ENCODE data around the gene TAP1. TPM values are rescaled to one million over a fixed set of nuclear protein-coding genes. Genes with fewer than 3 reads are reported as not detected.

The TAP1 gene
- total and polyA plus RNA-seq, 9 of the 15 experiments (the other 6 are each of a cell fraction or from before 2014, with no cell fraction given) = 1.3 to 6.0 (median 4.2) TPM

DNA sequence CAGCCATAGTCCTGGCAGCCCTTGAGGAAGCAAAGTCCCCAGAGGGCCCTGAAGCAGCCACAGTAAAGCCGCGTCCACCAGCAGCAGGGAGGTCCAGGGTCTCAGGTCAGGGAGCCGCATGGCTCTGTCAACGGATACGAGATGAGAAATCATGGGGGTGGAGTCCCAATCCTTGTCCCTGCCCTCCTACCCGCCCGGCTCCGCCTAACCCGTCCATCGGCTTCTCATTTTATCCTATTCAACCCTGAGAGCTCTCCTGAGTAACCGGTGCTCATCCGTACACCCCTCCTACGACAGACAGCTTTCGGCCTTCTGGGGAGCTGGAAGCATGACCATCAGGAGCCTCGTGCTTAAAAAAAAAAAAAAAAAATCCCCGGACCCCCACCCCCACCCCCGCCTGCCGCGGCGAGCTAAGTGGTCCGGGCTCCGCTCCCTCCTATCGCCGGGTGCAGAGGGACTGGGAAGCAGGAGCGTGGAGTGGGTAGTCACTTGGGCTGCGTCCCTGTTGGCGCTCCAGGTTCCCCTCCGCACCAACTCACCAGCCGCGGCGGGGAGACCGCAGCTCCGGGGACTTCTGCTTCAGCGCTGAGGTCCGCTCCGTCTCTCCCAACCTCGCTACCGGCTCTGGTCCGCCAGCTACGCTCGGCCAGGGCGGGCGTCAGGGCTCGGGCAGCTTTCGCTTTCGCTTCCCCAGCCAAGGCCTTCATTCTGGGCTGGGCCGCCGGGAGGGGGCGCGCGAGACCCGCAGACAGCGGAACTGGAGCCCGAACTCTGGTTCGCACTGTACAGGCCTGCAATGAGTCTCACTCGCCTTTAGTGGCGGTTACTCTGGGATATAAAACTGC is 15.2 kb downstream of the TAP1 start, which contains the start of gene TAP2 (continued):
- TF ChIP-seq, protein P1, sequence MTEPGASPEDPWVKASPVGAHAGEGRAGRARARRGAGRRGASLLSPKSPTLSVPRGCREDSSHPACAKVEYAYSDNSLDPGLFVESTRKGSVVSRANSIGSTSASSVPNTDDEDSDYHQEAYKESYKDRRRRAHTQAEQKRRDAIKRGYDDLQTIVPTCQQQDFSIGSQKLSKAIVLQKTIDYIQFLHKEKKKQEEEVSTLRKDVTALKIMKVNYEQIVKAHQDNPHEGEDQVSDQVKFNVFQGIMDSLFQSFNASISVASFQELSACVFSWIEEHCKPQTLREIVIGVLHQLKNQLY (CRISPR knock-in tag; conservative IDR thresholded peaks at IDR 0.05) = no peak
- no peak for TF ChIP-seq ZBED1 (IDR thresholded peaks at IDR 0.05)
- TF ChIP-seq RBM22 (IDR thresholded peaks at IDR 0.05; ENCODE audit: low read depth, low read length, poor library complexity, severe bottlenecking) = no peak
- TF ChIP-seq RBM39 (optimal IDR thresholded peaks at IDR 0.05; ENCODE audit: low read depth, low read length) = no peak
- TF ChIP-seq KLF16 (IDR thresholded peaks at IDR 0.05) = peak; percentile 64; the same call in 1 of the 2 replicates
- peak; percentile 30 for TF ChIP-seq ZFP36 (IDR thresholded peaks at IDR 0.05; ENCODE audit: low read depth, low read length, partially characterized antibody)
- peak; percentile 69 for TF ChIP-seq ZNF24 (IDR thresholded peaks at IDR 0.05)
- TF ChIP-seq, protein P2, sequence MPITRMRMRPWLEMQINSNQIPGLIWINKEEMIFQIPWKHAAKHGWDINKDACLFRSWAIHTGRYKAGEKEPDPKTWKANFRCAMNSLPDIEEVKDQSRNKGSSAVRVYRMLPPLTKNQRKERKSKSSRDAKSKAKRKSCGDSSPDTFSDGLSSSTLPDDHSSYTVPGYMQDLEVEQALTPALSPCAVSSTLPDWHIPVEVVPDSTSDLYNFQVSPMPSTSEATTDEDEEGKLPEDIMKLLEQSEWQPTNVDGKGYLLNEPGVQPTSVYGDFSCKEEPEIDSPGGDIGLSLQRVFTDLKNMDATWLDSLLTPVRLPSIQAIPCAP (CRISPR knock-in tag; IDR thresholded peaks at IDR 0.05; ENCODE audit: borderline replicate concordance) = peak; percentile 99
- peak; percentile 75 for TF ChIP-seq CXXC5 (CRISPR knock-in tag; IDR thresholded peaks at IDR 0.05)
- TF ChIP-seq ZNF184 (CRISPR knock-in tag; IDR thresholded peaks at IDR 0.05) = no peak
- TF ChIP-seq, protein P3, sequence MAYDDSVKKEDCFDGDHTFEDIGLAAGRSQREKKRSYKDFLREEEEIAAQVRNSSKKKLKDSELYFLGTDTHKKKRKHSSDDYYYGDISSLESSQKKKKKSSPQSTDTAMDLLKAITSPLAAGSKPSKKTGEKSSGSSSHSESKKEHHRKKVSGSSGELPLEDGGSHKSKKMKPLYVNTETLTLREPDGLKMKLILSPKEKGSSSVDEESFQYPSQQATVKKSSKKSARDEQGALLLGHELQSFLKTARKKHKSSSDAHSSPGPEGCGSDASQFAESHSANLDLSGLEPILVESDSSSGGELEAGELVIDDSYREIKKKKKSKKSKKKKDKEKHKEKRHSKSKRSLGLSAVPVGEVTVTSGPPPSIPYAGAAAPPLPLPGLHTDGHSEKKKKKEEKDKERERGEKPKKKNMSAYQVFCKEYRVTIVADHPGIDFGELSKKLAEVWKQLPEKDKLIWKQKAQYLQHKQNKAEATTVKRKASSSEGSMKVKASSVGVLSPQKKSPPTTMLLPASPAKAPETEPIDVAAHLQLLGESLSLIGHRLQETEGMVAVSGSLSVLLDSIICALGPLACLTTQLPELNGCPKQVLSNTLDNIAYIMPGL (CRISPR knock-in tag; IDR thresholded peaks at IDR 0.05) = no peak; the same call in 1 of the 2 replicates
- peak; percentile 76; the same call in 1 of the 2 replicates for TF ChIP-seq ESRRA (IDR thresholded peaks at IDR 0.05; ENCODE audit: borderline replicate concordance, low read depth)
- TF ChIP-seq, protein P4, sequence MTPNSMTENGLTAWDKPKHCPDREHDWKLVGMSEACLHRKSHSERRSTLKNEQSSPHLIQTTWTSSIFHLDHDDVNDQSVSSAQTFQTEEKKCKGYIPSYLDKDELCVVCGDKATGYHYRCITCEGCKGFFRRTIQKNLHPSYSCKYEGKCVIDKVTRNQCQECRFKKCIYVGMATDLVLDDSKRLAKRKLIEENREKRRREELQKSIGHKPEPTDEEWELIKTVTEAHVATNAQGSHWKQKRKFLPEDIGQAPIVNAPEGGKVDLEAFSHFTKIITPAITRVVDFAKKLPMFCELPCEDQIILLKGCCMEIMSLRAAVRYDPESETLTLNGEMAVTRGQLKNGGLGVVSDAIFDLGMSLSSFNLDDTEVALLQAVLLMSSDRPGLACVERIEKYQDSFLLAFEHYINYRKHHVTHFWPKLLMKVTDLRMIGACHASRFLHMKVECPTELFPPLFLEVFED (CRISPR knock-in tag; conservative IDR thresholded peaks at IDR 0.05) = no peak
- TF ChIP-seq TEAD2 (tag; IDR thresholded peaks at IDR 0.05) = no peak
- TF ChIP-seq, protein P5, sequence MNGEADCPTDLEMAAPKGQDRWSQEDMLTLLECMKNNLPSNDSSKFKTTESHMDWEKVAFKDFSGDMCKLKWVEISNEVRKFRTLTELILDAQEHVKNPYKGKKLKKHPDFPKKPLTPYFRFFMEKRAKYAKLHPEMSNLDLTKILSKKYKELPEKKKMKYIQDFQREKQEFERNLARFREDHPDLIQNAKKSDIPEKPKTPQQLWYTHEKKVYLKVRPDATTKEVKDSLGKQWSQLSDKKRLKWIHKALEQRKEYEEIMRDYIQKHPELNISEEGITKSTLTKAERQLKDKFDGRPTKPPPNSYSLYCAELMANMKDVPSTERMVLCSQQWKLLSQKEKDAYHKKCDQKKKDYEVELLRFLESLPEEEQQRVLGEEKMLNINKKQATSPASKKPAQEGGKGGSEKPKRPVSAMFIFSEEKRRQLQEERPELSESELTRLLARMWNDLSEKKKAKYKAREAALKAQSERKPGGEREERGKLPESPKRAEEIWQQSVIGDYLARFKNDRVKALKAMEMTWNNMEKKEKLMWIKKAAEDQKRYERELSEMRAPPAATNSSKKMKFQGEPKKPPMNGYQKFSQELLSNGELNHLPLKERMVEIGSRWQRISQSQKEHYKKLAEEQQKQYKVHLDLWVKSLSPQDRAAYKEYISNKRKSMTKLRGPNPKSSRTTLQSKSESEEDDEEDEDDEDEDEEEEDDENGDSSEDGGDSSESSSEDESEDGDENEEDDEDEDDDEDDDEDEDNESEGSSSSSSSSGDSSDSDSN (IDR thresholded peaks at IDR 0.05; ENCODE audit: borderline replicate concordance in 1 of 2, low read depth in 2 of 2, low read length in 2 of 2) = peak; percentile 98 to 99
- peak; percentile 74 for TF ChIP-seq TAF9B (IDR thresholded peaks at IDR 0.05; ENCODE audit: partially characterized antibody)
- TF ChIP-seq, protein P6, sequence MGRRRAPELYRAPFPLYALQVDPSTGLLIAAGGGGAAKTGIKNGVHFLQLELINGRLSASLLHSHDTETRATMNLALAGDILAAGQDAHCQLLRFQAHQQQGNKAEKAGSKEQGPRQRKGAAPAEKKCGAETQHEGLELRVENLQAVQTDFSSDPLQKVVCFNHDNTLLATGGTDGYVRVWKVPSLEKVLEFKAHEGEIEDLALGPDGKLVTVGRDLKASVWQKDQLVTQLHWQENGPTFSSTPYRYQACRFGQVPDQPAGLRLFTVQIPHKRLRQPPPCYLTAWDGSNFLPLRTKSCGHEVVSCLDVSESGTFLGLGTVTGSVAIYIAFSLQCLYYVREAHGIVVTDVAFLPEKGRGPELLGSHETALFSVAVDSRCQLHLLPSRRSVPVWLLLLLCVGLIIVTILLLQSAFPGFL (CRISPR knock-in tag; IDR thresholded peaks at IDR 0.05) = peak; percentile 37; the same call in 1 of the 2 replicates
- TF ChIP-seq NR2C2 (CRISPR knock-in tag; IDR thresholded peaks at IDR 0.05) = peak; percentile 72; the same call in 1 of the 2 replicates
- TF ChIP-seq NR2C2 (tag; IDR thresholded peaks at IDR 0.05) = no peak; the same call in 1 of the 2 replicates

All from K562 (cell line).